SK-N-SH (cell line): Measurements from ENCODE around the gene TNFAIP8L1. TPM values are rescaled to one million over a fixed set of nuclear protein-coding genes. Genes with fewer than 3 reads are reported as not detected.

Experiments used
- CTCF ChIA-PET: fragments of 300-600, 350-600 bp; formaldehyde crosslinking; extraction: SDS; loops from one replicate; lab custom pipeline; 2021; lab: Yijun Ruan, JAX
- POLR2A ChIA-PET: fragments of 350-600 bp; sonication (Branson Sonifier 250); formaldehyde crosslinking; extraction: SDS; loops from one replicate; lab custom pipeline; 2020; ENCODE audit warnings: antibody characterized with exemption, inconsistent platforms; lab: Yijun Ruan, JAX
- DNase-seq: peaks from one replicate; pipeline ENCODE4 v3.0.0; 2012
- H2AFZ ChIP-seq: fragments of 200-600 bp; sonication (generic); 2 replicates; pipeline ENCODE4 v1.8.1; 2016; ENCODE audit warnings: antibody characterized with exemption, mild to moderate bottlenecking, low read depth
- H3F3A ChIP-seq: fragments of 200-600 bp; sonication (generic); replicated peaks from 2 replicates; pipeline ENCODE3; 2016; ENCODE audit warnings: antibody characterized with exemption, mild to moderate bottlenecking; ENCODE audit not compliant: insufficient read depth
- H3K27ac ChIP-seq, 2 experiments: fragments of 200-500 bp in 1 of 2; fragments of 200-600 bp in 1 of 2; sonication (Bioruptor generic) in 1 of 2; sonication (generic), shearing (Covaris generic) in 1 of 2; 2 replicates each; pipeline versions ENCODE4 v1.5.1 to v1.6.1; 2014 to 2016; ENCODE audit warnings: low read depth in 2 of 2, inconsistent platforms in 1 of 2, low read length in 1 of 2, mild to moderate bottlenecking in 1 of 2, mixed read lengths in 1 of 2
- H3K27me3 ChIP-seq: fragments of 200-600 bp; sonication (generic), shearing (Covaris generic); 2 replicates; pipeline ENCODE4 v1.6.1; 2016; ENCODE audit warnings: mixed run types; ENCODE audit not compliant: insufficient read depth
- H3K36me3 ChIP-seq, 2 experiments: fragments of 200-500 bp in 1 of 2; fragments of 200-600 bp in 1 of 2; sonication (Bioruptor generic) in 1 of 2; sonication (generic) in 1 of 2; replicated peaks in 1 of 2; 2 replicates each; pipeline versions ENCODE3 to v1.5.1; 2014 to 2016; ENCODE audit warnings: low read length in 1 of 2, mild to moderate bottlenecking in 1 of 2; ENCODE audit not compliant: insufficient read depth in 2 of 2, control insufficient read depth in 1 of 2
- H3K4me1 ChIP-seq, 2 experiments: fragments of 200-500 bp in 1 of 2; fragments of 200-600 bp in 1 of 2; sonication (Bioruptor generic) in 1 of 2; sonication (generic), shearing (Covaris generic) in 1 of 2; 2 replicates each; pipeline versions ENCODE4 v1.5.1 to v1.6.1; 2014 to 2016; ENCODE audit warnings: low read depth in 1 of 2, low read length in 1 of 2, mixed run types in 1 of 2; ENCODE audit not compliant: insufficient read depth in 2 of 2, control insufficient read depth in 1 of 2
- H3K4me2 ChIP-seq: fragments of 200-600 bp; sonication (generic), shearing (Covaris generic); 2 replicates; pipeline ENCODE4 v1.6.1; 2017; ENCODE audit warnings: mixed run types
- H3K4me3 ChIP-seq, 2 experiments: fragments of 200-500 bp in 1 of 2; fragments of 200-600 bp in 1 of 2; sonication (Bioruptor generic) in 1 of 2; sonication (generic), shearing (Covaris generic) in 1 of 2; 2 replicates each; pipeline versions ENCODE4 v1.5.1 to v1.8.1; 2014 to 2016; ENCODE audit warnings: low read depth in 2 of 2, inconsistent platforms in 1 of 2, low read length in 1 of 2, mild to moderate bottlenecking in 1 of 2, mixed read lengths in 1 of 2, moderate library complexity in 1 of 2
- H3K79me2 ChIP-seq: fragments of 200-600 bp; sonication (generic); 2 replicates; pipeline ENCODE4 v1.8.1; 2017; ENCODE audit warnings: mild to moderate bottlenecking; ENCODE audit not compliant: insufficient read depth
- H3K9ac ChIP-seq: fragments of 200-600 bp; sonication (generic); 2 replicates; pipeline ENCODE4 v1.6.1; 2017; ENCODE audit warnings: mixed run types
- H3K9me2 ChIP-seq: fragments of 200-600 bp; sonication (generic); 2 replicates; pipeline ENCODE4 v1.6.1; 2017; ENCODE audit warnings: mixed run types
- H3K9me3 ChIP-seq: fragments of 200-600 bp; sonication (generic); 2 replicates; pipeline ENCODE4 v1.6.1; 2017; ENCODE audit warnings: mixed run types, mild to moderate bottlenecking, moderate library complexity
- H4K20me1 ChIP-seq: fragments of 200-600 bp; sonication (generic); 2 replicates; pipeline ENCODE4 v1.6.1; 2017; ENCODE audit warnings: mild to moderate bottlenecking, mixed run types; ENCODE audit not compliant: insufficient read depth
- CHD2 ChIP-seq: fragments of 150-350 bp; IDR thresholded peaks from 2 replicates; pipeline ENCODE4 v1.6.1; 2018; ENCODE audit warnings: low read length; ENCODE audit not compliant: partially characterized antibody
- EP300 ChIP-seq, 2 experiments: IDR thresholded peaks; 2 replicates each; pipeline versions ENCODE4 v1.4.0 to v1.6.1; 2012; ENCODE audit warnings: borderline replicate concordance in 1 of 2, low read depth in 1 of 2, low read length in 1 of 2
- FOSL2 ChIP-seq: IDR thresholded peaks from 2 replicates; pipeline ENCODE4 v1.4.0; 2012; ENCODE audit warnings: low read depth, mild to moderate bottlenecking, moderate library complexity, borderline replicate concordance
- FOXJ3 ChIP-seq: sonication (generic); formaldehyde crosslinking; IDR thresholded peaks from 2 replicates; pipeline ENCODE4 v1.5.1; 2020; ENCODE audit warnings: mild to moderate bottlenecking, missing genetic modification reagents
- GABPA ChIP-seq: IDR thresholded peaks from 2 replicates; pipeline ENCODE4 v1.4.0; 2012; ENCODE audit warnings: low read depth, mild to moderate bottlenecking
- JUND ChIP-seq: IDR thresholded peaks from 2 replicates; pipeline ENCODE4 v1.4.0; 2012
- MEF2A ChIP-seq: IDR thresholded peaks from 2 replicates; pipeline ENCODE4 v1.4.0; 2012; ENCODE audit warnings: low read depth, borderline replicate concordance
- MXI1 ChIP-seq: IDR thresholded peaks from 2 replicates; pipeline ENCODE4 v1.6.1; 2012; ENCODE audit warnings: mild to moderate bottlenecking, low read depth, low read length, improper control_type of control experiment
- NRF1 ChIP-seq: IDR thresholded peaks from 2 replicates; pipeline ENCODE4 v1.6.1; 2012; ENCODE audit warnings: low read depth, mild to moderate bottlenecking, low read length
- RAD21 ChIP-seq: IDR thresholded peaks from 2 replicates; pipeline ENCODE4 v1.6.1; 2012; ENCODE audit warnings: mild to moderate bottlenecking, low read length
- RCOR1 ChIP-seq: fragments of 150-350 bp; IDR thresholded peaks from 2 replicates; pipeline ENCODE4 v1.6.1; 2017; ENCODE audit warnings: antibody characterized with exemption, low read length
- SIN3A ChIP-seq: IDR thresholded peaks from 2 replicates; pipeline ENCODE4 v1.6.1; 2012; ENCODE audit warnings: low read depth, mild to moderate bottlenecking, low read length, moderate library complexity, borderline replicate concordance
- SMC3 ChIP-seq: IDR thresholded peaks from 2 replicates; pipeline ENCODE4 v1.6.1; 2012; ENCODE audit warnings: low read depth, low read length, improper control_type of control experiment
- TEAD4 ChIP-seq: IDR thresholded peaks from 2 replicates; pipeline ENCODE4 v1.4.0; 2012; ENCODE audit warnings: mild to moderate bottlenecking, borderline replicate concordance; ENCODE audit not compliant: insufficient read depth
- WGBS: methylation state at CpG from one replicate; pipeline ENCODE4 v1.1.6; 2017; ENCODE audit warnings: low lambda C conversion rate; 5-methylcytosine and 5-hydroxymethylcytosine counted together
- polyA plus RNA-seq, 3 experiments: library from polyadenylated mRNA; depleted of rRNA; stranded (reverse); fragments of >200 nt; gene quantifications; 2 replicates each; pipeline ENCODE4 v1.2.3, GENCODE V29; 2012
- TF ChIP-seq, protein P1 (sequence below): IDR thresholded peaks from 2 replicates; pipeline ENCODE4 v1.4.0; 2012; ENCODE audit warnings: low read depth

Gene TNFAIP8L1
- polyA plus RNA-seq, 1 of the 3 experiments (the other 2 are of a cell fraction) = 6.4 TPM

GRCh38 chr19:4684312-4685095, 45.2 kb downstream of the TNFAIP8L1 start:
- 96% methylated on average over 16 of the region's 28 CpGs for WGBS

GRCh38 chr19:4686700-4687099, 47.4 kb downstream of the TNFAIP8L1 start:
- no peaks in the 10 kb centered on the region for H4K20me1 ChIP-seq
- TF ChIP-seq EP300 (IDR thresholded peaks at IDR 0.05; ENCODE audit: borderline replicate concordance in 1 of 2, low read depth in 1 of 2, low read length in 1 of 2) = no peak
- TF ChIP-seq, protein P1, sequence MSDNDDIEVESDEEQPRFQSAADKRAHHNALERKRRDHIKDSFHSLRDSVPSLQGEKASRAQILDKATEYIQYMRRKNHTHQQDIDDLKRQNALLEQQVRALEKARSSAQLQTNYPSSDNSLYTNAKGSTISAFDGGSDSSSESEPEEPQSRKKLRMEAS = no peak
- no peak for TF ChIP-seq JUND
- no peak for TF ChIP-seq CHD2
- no peak for TF ChIP-seq NRF1
- TF ChIP-seq TEAD4 = no peak
- TF ChIP-seq FOXJ3 (CRISPR knock-in tag) = no peak
- TF ChIP-seq GABPA = no peak
- TF ChIP-seq SIN3A = no peak
- TF ChIP-seq MEF2A = no peak
- TF ChIP-seq SMC3 = no peak
- no peak for TF ChIP-seq MXI1
- no peak for TF ChIP-seq RCOR1
- H3K4me1 ChIP-seq = no peaks in the 10 kb centered on the region
- peaks cover 24 to 54% of the 10 kb centered on the region in 2 experiments for H3K36me3 ChIP-seq
- no peak for DNase-seq
- H3K27ac ChIP-seq = no peak overlapping the region
- no peaks in the 10 kb centered on the region for H3K9me3 ChIP-seq
- ChIA-PET POLR2A (no interaction called here), CTCF (no interaction called here)
- H3K79me2 ChIP-seq = no peaks in the 10 kb centered on the region
- H3F3A ChIP-seq = no peaks in the 10 kb centered on the region
- no peaks in the 10 kb centered on the region for H3K9me2 ChIP-seq
- H3K4me3 ChIP-seq = no peak overlapping the region
- no peak overlapping the region for H3K4me2 ChIP-seq
- H3K27me3 ChIP-seq = no peaks in the 10 kb centered on the region
- WGBS = 96% methylated on average over 5 of the region's 10 CpGs
- H2AFZ ChIP-seq = no peak overlapping the region
- H3K9ac ChIP-seq = no peak overlapping the region

More at GRCh38 chr19:4684312-4685095, 45.2 kb downstream of the TNFAIP8L1 start:
- Histone ChIP-seq H3K27ac (no peak overlapping the region), H3F3A (no peaks in the 10 kb centered on the region), H3K9ac (no peak overlapping the region), H3K27me3 (no peaks in the 10 kb centered on the region), H3K4me1 (no peaks in the 10 kb centered on the region), H3K79me2 (no peaks in the 10 kb centered on the region), H3K4me3 (no peak overlapping the region), H3K9me2 (no peaks in the 10 kb centered on the region), H2AFZ (no peak overlapping the region), H3K36me3 (peaks cover 17 to 45% of the 10 kb centered on the region in 2 experiments), H3K4me2 (no peak overlapping the region), H4K20me1 (no peaks in the 10 kb centered on the region), H3K9me3 (no peaks in the 10 kb centered on the region)
- ChIA-PET POLR2A (no interaction called here), CTCF (no interaction called here)
- TF ChIP-seq TEAD4 (no peak), GABPA (no peak), JUND (no peak), NRF1 (no peak), CHD2 (no peak), FOSL2 (no peak), RAD21 (no peak)
- no peak for DNase-seq
